GM10248 (cell line): ENCODE measurements around the gene SHROOM1.

Experiments used
- CTCF ChIA-PET: fragments of 300-600 bp; sonication (Branson Sonifier 250); formaldehyde crosslinking; extraction: SDS; loops from one replicate; lab custom pipeline; 2021; ENCODE audit warnings: antibody characterized with exemption; lab: Yijun Ruan, JAX
- POLR2A ChIA-PET: fragments of 350-650 bp; sonication (Branson Sonifier 250); formaldehyde crosslinking; extraction: SDS; loops from one replicate; lab custom pipeline; 2020; ENCODE audit warnings: antibody characterized with exemption; lab: Yijun Ruan, JAX
- DNase-seq: peaks from one replicate; pipeline ENCODE4 v3.0.0; 2012; ENCODE audit errors: extremely low spot score
- CTCF ChIP-seq: IDR thresholded peaks from 2 replicates; pipeline ENCODE4 v1.5.1; 2012; ENCODE audit warnings: mild to moderate bottlenecking, low read depth; ENCODE audit errors: extremely low read depth, missing control alignments, control extremely low read depth

Gene SHROOM1

GRCh38 chr5:132830436-132831094 lies at the start of gene SHROOM1:
SHROOM1 (minus strand) TSS chr5:132830647; CDS start chr5:132826140, 4,507 bp downstream.
- POLR2A ChIA-PET: no interaction called here
- CTCF ChIA-PET: interaction anchor here (0.8 to 20.6 kb wide), 17 partner anchors 8 to 330 kb away, joined by 3 to 215 read pairs (median 5); partner anchors contain the start of genes GDF9, LEAP2 and UQCRQ
- peak; percentile 88 for DNase-seq
- no peak for TF ChIP-seq CTCF

GRCh38 chr5:132877938-132878337 lies 47.5 kb upstream of the SHROOM1 start:
- DNase-seq: no peak
- POLR2A ChIA-PET: no interaction called here
- no peak for TF ChIP-seq CTCF
- CTCF ChIA-PET: interaction anchor here (0.8 to 2.6 kb wide), 5 partner anchors 10 to 37 kb away, joined by 3 to 9 read pairs (median 3); partner anchors contain the start of genes GDF9 and UQCRQ

DNA sequence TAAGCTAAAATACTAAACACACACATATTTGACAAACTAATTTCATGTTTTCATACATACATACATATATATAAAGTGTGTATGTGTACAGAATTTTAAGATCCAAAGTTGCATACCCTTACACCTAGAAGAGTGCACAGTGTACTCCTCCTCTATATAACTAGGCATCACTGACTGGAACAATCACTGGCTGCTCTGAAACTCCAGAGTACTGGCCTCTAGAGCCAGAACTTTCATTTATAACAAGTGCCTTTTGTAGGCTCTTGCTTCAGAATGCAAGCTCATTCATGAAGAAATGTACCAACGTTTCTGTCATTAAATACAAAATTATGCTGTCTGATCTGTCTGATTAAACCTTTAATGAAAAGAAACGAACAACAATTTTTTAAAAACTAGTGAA lies 47.0 kb upstream of the SHROOM1 start:
- no peak for DNase-seq
- ChIA-PET POLR2A (no interaction called here), CTCF (interaction anchor here (0.6 to 2.6 kb wide), 9 partner anchors 9 to 47 kb away, joined by 3 to 9 read pairs (median 4); partner anchors contain the start of genes GDF9, SHROOM1 and UQCRQ)
- TF ChIP-seq CTCF: no peak

DNA sequence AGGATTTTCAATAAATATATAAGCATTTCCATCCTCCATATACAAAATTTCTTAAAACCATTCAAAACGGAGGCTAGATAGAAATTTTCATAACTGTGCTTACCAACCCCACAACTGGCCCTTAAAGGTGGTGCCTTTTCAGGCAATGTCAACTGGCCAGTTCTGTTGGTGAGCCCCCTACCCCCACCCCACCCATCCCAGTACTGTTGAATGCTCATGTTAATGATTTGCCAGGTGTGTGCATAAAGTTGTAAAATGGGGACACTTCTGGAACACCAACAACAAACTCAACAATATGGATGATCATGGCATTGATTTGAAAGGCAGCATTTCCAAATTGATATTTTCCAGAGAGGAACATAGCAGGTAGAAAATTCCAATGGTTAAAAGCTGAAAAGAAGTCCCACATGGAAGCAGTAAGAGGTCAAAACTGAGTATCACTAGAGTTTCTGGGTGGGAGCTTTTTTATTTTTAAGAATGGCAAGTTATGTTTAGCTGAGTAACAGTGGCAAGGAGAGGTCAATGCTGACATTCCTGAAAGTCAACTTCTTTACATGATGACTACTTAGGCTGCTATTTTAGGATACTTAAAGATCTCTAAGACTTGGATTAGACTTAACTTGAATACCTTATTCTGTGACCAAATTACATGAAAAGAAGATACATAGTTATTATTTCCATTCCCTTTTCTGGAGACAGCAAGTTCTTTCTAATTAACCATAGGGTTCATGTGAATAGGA lies 45.7 kb upstream of the SHROOM1 start:
- no peak for TF ChIP-seq CTCF
- POLR2A ChIA-PET: no interaction called here
- CTCF ChIA-PET: interaction anchor here (1.3 to 2.6 kb wide), 4 partner anchors 8 to 46 kb away, joined by 5 to 9 read pairs (median 6); partner anchors contain the start of genes GDF9, SHROOM1 and UQCRQ
- no peak for DNase-seq

DNA sequence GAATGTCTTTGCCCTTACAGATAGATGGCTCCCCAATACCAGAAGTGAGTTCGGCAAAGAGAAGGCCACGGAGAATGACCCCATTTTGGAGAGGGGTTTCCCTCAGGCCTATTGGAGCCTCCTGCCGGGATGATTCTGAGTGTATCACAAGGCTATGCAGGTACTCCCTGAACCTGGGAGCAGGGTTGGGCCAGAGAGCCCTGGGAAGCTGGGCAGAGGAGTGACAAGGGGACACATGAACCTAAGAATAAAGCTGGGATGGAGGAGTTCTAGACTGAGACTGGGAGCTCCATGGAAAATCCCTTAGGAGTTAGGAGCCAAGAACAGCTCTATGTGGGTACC lies 43.5 kb upstream of the SHROOM1 start:
- no peak for TF ChIP-seq CTCF
- ChIA-PET CTCF (interaction anchor here (1.2 to 8.0 kb wide), 4 partner anchors 11 to 347 kb away, joined by 3 to 72 read pairs (median 4); partner anchors contain the start of gene SHROOM1), POLR2A (no interaction called here)
- DNase-seq: no peak

DNA sequence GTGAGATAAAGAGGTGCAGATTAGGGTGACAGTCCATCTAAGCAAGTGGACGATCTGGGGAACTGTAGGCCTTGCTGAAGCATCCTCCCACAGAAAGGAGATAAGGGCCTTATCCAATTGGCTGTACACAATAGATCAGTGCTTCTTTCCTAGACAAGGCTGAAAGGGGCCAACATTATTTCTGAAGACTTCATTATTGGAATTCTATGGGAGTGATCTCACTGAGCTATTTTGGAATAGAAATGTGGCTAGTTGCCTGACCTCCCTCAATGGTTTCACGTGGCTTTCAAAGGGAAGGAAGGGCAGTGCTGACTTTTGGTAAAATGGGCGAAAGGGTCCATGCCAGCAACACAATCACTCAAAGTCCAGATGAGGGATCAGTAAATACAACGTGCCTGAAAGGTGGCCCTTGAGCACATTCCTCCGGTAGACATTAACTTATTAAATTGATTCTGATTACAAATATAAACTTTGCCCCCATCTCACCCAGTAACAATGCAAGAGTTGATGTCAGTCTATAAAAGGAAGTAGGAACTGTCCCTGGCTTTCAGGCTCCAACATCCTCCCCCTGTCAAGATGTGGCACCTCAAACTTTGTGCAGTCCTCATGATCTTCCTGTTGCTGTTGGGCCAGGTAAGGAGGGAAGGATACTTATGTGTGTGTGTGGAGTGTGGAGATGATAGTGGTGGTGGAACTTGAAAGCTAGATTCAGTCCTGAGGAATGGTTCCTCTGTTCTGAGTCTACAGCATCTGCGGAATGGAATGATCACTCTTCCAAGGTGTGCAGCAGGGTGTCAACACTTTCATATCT lies 42.9 kb upstream of the SHROOM1 start, which contains the start of gene LEAP2:
Gene LEAP2 (plus strand): TSS at position 550 of the 811 bp plus-strand sequence. CDS start 27 bp downstream, at position 577.
- CTCF ChIA-PET: interaction anchor here (1.2 to 8.0 kb wide), 6 partner anchors 11 to 347 kb away, joined by 3 to 72 read pairs (median 4); partner anchors contain the start of gene SHROOM1
- DNase-seq: no peak
- POLR2A ChIA-PET: no interaction called here
- TF ChIP-seq CTCF: no peak
